K562 (cell line): Measurements from ENCODE around the gene MIS18A. TPM values are rescaled to one million over a fixed set of nuclear protein-coding genes. Genes with fewer than 3 reads are reported as not detected.
"Not testable (repeated sequence)": the region's sequence is repeated elsewhere in the genome, so short reads cannot be mapped to it uniquely, and the experiment has no call there.

Source experiments
- ATAC-seq: fragments of 200-7000 bp; cut with Tn5 transposase; 3 replicates; pipeline ENCODE4 v1.9.1; 2020; ENCODE audit warnings: moderate library complexity
- BruUV-seq: library from RNA; stranded (reverse); fragments of 400-500 nt; replicated peaks from 2 replicates; lab custom pipeline; 2021; lab: Mats Ljungman, UMichigan
- CTCF ChIA-PET: fragments of 300-600 bp; formaldehyde crosslinking; extraction: SDS; loops from one replicate; lab custom pipeline; 2021; ENCODE audit warnings: low intra/inter-chr PET ratio; lab: Yijun Ruan, JAX
- POLR2A ChIA-PET: fragments of 300-600, 350-650 bp; sonication (Branson Sonifier 250); formaldehyde crosslinking; extraction: SDS; loops from one replicate; lab custom pipeline; 2021; ENCODE audit warnings: antibody characterized with exemption, inconsistent platforms; lab: Yijun Ruan, JAX
- DNase-seq, 4 experiments: peaks; one replicate each; pipeline versions ENCODE4 v3.0.0 to v3.0.0-alpha.2; 2011 to 2018; ENCODE audit warnings: low spot score in 3 of 4, mixed read lengths in 3 of 4; ENCODE audit errors: extremely low read depth in 1 of 4
- FAIRE-seq: peaks from 2 replicates; lab custom pipeline; 2011; peaks lifted over from hg19 to GRCh38; lab: Jason Lieb, UNC
- H2AFZ ChIP-seq: 2 replicates; pipeline ENCODE4 v1.6.0; 2011; ENCODE audit warnings: low read depth, low read length, control low read depth, inconsistent platforms
- H3K27ac ChIP-seq: fragments of 200-600 bp; 3 replicates; pipeline ENCODE4 v1.8.0; 2011; ENCODE audit warnings: low read depth, mild to moderate bottlenecking, control low read depth, inconsistent platforms, low read length, moderate library complexity, mixed read lengths; ENCODE audit errors: extremely low read depth
- H3K27me3 ChIP-seq, 2 experiments: fragments of 300-600 bp in 1 of 2; 2 replicates in 1 of 2; 3 replicates in 1 of 2; pipeline versions ENCODE4 v1.6.0 to v1.8.0; 2011; ENCODE audit warnings: inconsistent platforms in 2 of 2, low read length in 2 of 2, mild to moderate bottlenecking in 1 of 2, mixed read lengths in 1 of 2, moderate library complexity in 1 of 2; ENCODE audit not compliant: control insufficient read depth in 2 of 2, insufficient read depth in 2 of 2
- H3K36me3 ChIP-seq: fragments of 300-600 bp; 3 replicates; pipeline ENCODE4 v1.8.0; 2011; ENCODE audit warnings: mild to moderate bottlenecking, low read length, inconsistent platforms; ENCODE audit not compliant: control insufficient read depth, insufficient read depth
- H3K4me1 ChIP-seq, 2 experiments: fragments of 200-600 bp in 1 of 2; replicated peaks in 1 of 2; 2 replicates in 1 of 2; 3 replicates in 1 of 2; pipeline versions ENCODE4 v1.5.1 to v1.8.0; 2011; ENCODE audit warnings: inconsistent platforms in 2 of 2, low read length in 2 of 2, mild to moderate bottlenecking in 1 of 2, mixed read lengths in 1 of 2, moderate library complexity in 1 of 2; ENCODE audit not compliant: control insufficient read depth in 2 of 2, insufficient read depth in 2 of 2
- H3K4me2 ChIP-seq: 2 replicates; pipeline ENCODE4 v1.6.1; 2011; ENCODE audit warnings: low read length, control low read depth, inconsistent platforms, mixed read lengths; ENCODE audit not compliant: insufficient read depth
- H3K4me3 ChIP-seq: fragments of 200-600 bp; sonication (generic), shearing (Covaris generic); 2 replicates; pipeline ENCODE4 v1.5.1; 2016; ENCODE audit warnings: control low read depth, inconsistent platforms
- H3K79me2 ChIP-seq: fragments of 200-600 bp; 3 replicates; pipeline ENCODE4 v1.8.0; 2011; ENCODE audit warnings: low read length, inconsistent platforms; ENCODE audit not compliant: control insufficient read depth, insufficient read depth
- H3K9ac ChIP-seq, 2 experiments: 2 replicates each; pipeline versions ENCODE4 v1.6.0 to v1.6.1; 2011; ENCODE audit warnings: low read depth in 2 of 2, low read length in 2 of 2, control low read depth in 1 of 2, inconsistent platforms in 1 of 2, mild to moderate bottlenecking in 1 of 2, mixed read lengths in 1 of 2; ENCODE audit not compliant: insufficient read depth in 1 of 2
- H3K9me1 ChIP-seq: one replicate; pipeline ENCODE4 v1.6.0; 2011; ENCODE audit warnings: inconsistent platforms, mild to moderate bottlenecking, low read length, moderate library complexity; ENCODE audit not compliant: control insufficient read depth, insufficient read depth
- H3K9me3 ChIP-seq: replicated peaks from 2 replicates; pipeline ENCODE4 v1.5.1; 2011; ENCODE audit warnings: low read depth, low read length, inconsistent platforms; ENCODE audit not compliant: control insufficient read depth, insufficient read depth
- H4K20me1 ChIP-seq: replicated peaks from 2 replicates; pipeline ENCODE4 v1.6.1; 2011; ENCODE audit warnings: low read length, inconsistent platforms, mixed read lengths; ENCODE audit not compliant: control insufficient read depth, insufficient read depth
- GTF2E2 ChIP-seq: fragments of 200-800 bp; sonication (Bioruptor generic); IDR thresholded peaks from 2 replicates; pipeline ENCODE4 v1.6.1; 2016; ENCODE audit warnings: missing genetic modification characterization, missing compliant biosample characterization
- NEUROD1 ChIP-seq: fragments of 150-350 bp; IDR thresholded peaks from 2 replicates; pipeline ENCODE4 v1.6.1; 2014; ENCODE audit warnings: borderline replicate concordance, low read length, low read depth; ENCODE audit not compliant: partially characterized antibody
- PCBP2 ChIP-seq: fragments of 200-400 bp; formaldehyde crosslinking; IDR thresholded peaks from 2 replicates; pipeline ENCODE4 v1.6.1; 2018; ENCODE audit warnings: low read length, low read depth, mild to moderate bottlenecking, moderate library complexity; ENCODE audit not compliant: poor library complexity, severe bottlenecking
- SRSF9 ChIP-seq: fragments of 200-400 bp; formaldehyde crosslinking; IDR thresholded peaks from 2 replicates; pipeline ENCODE4 v1.6.1; 2017; ENCODE audit warnings: low read depth, low read length, borderline replicate concordance
- ZFP36 ChIP-seq: fragments of 150-350 bp; IDR thresholded peaks from 2 replicates; pipeline ENCODE4 v1.6.1; 2018; ENCODE audit warnings: low read length, low read depth; ENCODE audit not compliant: partially characterized antibody
- ZNF282 ChIP-seq: sonication (generic); formaldehyde crosslinking; IDR thresholded peaks from 2 replicates; pipeline ENCODE4 v1.8.1; 2023; ENCODE audit warnings: missing genetic modification reagents
- WGBS: fragments of 100-300 bp; shearing (Covaris generic); methylation state at CpG from one replicate; pipeline ENCODE4 v1.1.6; 2016; ENCODE audit warnings: low coverage, mixed read lengths; ENCODE audit not compliant: insufficient coverage; ENCODE audit errors: missing lambda C conversion rate; 5-methylcytosine and 5-hydroxymethylcytosine counted together
- in situ Hi-C: fragments of 300-500 bp; cut with MboI; formaldehyde crosslinking; loops from 4 replicates; pipeline ENCODE4 v1.15.0; 2018; ENCODE audit warnings: inconsistent platforms, mixed read lengths
- intact Hi-C: fragments of 100-400 bp; cut with micrococcal nuclease; formaldehyde crosslinking; loops from 2 replicates; pipeline ENCODE4 v1.14.2; 2022
- polyA plus RNA-seq, 8 experiments: library from polyadenylated mRNA; depleted of rRNA in 4 of 8; stranded (reverse) in 5 of 8; unstranded in 3 of 8; fragments of >200 nt; fragmentation: Nextera tagmentation in 2 of 8; fragmentation: Illumina TruSeq in 1 of 8; extraction: Ambion mirVana in 2 of 8; extraction: Trizol in 1 of 8; gene quantifications; 2 replicates each; pipeline versions ENCODE4 v1.2.1 to v1.2.3, GENCODE V29; 2011 to 2014; ENCODE audit warnings: inconsistent platforms in 1 of 8, missing spikeins in 1 of 8
- total RNA-seq, 7 experiments: library from RNA; depleted of rRNA in 6 of 7; stranded (reverse); fragments of >200 nt in 6 of 7; fragmentation: Illumina TruSeq in 2 of 7; extraction: Trizol in 2 of 7; gene quantifications; 2 replicates each; pipeline versions ENCODE4 v1.2.1 to v1.2.3, GENCODE V29; 2011 to 2021; ENCODE audit warnings: low replicate concordance in 1 of 7
- TF ChIP-seq, protein P1 (sequence below): fragments of 450-650 bp; IDR thresholded peaks from 2 replicates; pipeline ENCODE4 v1.7.1; 2018; ENCODE audit warnings: mild to moderate bottlenecking, low read depth; ENCODE audit not compliant: partially characterized antibody

MIS18A gene
- total and polyA plus RNA-seq, 9 of the 15 experiments (the other 6 are each of a cell fraction or from before 2014, with no cell fraction given) = 17.7 to 75.3 (median 60.3) TPM

DNA sequence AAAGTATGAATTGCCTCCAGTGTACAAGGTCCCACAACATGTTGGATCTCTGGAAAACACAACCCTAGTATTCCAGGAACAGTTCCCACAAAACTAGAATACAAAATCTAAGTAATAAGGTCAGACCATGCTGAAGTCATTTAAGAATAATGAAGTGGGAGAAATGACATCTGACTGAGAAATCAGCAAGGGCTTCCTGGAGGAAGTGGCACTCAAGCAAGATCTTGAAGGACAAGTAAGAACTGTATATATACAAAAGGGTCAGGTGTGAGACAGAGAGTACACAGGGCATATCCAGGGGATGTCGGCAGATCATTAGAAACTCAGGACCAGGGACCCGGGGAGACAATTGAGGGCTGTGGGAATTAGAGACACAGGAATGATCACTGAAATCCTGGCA, 18.7 kb downstream of the MIS18A start (continued):
- TF ChIP-seq GTF2E2 (tag) (no peak), ZFP36 (peak; percentile 96), SRSF9 (no peak), PCBP2 (no peak), ZNF282 (CRISPR knock-in tag) (no peak), NEUROD1 (no peak)
- TF ChIP-seq, protein P1, sequence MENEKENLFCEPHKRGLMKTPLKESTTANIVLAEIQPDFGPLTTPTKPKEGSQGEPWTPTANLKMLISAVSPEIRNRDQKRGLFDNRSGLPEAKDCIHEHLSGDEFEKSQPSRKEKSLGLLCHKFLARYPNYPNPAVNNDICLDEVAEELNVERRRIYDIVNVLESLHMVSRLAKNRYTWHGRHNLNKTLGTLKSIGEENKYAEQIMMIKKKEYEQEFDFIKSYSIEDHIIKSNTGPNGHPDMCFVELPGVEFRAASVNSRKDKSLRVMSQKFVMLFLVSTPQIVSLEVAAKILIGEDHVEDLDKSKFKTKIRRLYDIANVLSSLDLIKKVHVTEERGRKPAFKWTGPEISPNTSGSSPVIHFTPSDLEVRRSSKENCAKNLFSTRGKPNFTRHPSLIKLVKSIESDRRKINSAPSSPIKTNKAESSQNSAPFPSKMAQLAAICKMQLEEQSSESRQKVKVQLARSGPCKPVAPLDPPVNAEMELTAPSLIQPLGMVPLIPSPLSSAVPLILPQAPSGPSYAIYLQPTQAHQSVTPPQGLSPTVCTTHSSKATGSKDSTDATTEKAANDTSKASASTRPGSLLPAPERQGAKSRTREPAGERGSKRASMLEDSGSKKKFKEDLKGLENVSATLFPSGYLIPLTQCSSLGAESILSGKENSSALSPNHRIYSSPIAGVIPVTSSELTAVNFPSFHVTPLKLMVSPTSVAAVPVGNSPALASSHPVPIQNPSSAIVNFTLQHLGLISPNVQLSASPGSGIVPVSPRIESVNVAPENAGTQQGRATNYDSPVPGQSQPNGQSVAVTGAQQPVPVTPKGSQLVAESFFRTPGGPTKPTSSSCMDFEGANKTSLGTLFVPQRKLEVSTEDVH = no peak

DNA sequence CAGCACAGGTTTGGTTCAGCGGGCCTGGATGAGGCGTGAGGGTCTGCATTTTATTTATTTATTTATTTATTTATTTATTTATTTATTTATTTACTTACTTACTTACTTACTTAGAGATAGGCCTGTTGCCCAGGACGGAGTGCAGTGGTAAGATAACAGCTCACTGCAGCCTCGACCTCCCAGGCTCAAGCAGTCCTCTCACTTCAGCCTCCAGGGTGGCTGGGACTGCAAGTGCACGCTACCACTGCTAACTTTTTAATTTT, 20.1 kb downstream of the MIS18A start:
- in situ Hi-C loops, H3K9ac ChIP-seq, H3K36me3 ChIP-seq, H3K4me3 ChIP-seq, H3K9me1 ChIP-seq, DNase-seq, H3K9me3 ChIP-seq, H4K20me1 ChIP-seq, H3K4me2 ChIP-seq, ATAC-seq, H3K27ac ChIP-seq, BruUV-seq, H3K79me2 ChIP-seq, H3K4me1 ChIP-seq, FAIRE-seq, H2AFZ ChIP-seq: not testable (repeated sequence)
- ChIA-PET CTCF (interaction anchor here (1.2 to 1.8 kb wide), 4 partner anchors 267 to 1060 kb away, joined by 3 to 10 read pairs (median 7); no protein-coding TSS in a partner anchor), POLR2A (interaction anchor here (1.2 to 1.5 kb wide), 2 partner anchors 11 to 163 kb away, joined by 4 read pairs; no protein-coding TSS in a partner anchor)
- H3K27me3 ChIP-seq = peaks cover 36 to 39% of the 10 kb centered on the region in 2 experiments
- intact Hi-C loops = loop anchor here (1.0 kb wide), 5 partner anchors 74 to 472 kb away; no protein-coding TSS in a partner anchor
- WGBS = 2% methylated on average over 5 of the region's 5 CpGs
